Activated T-helper 17 cell treated with anti-CD3 and anti-CD28 coated beads, Interleukin-2, amount 50 U/mL, for 72 hours (primary cell): ENCODE results near the gene NEMP2. TPM values are rescaled to one million over a fixed set of nuclear protein-coding genes. Genes with fewer than 3 reads are reported as not detected.

ENCODE experiments used
- ATAC-seq: fragments of 150-1000 bp; cut with Tn5 transposase; replicated peaks from 2 replicates; pipeline ENCODE4 v1.10.0; 2021; ENCODE audit warnings: mild to moderate bottlenecking, moderate library complexity
- H3K27ac Mint-ChIP-seq: one replicate; pipeline ENCODE4 v1.8.0; 2022; ENCODE audit warnings: mixed read lengths
- H3K27me3 Mint-ChIP-seq: one replicate; pipeline ENCODE4 v1.8.0; 2022; ENCODE audit warnings: mixed read lengths
- H3K36me3 Mint-ChIP-seq: one replicate; pipeline ENCODE4 v1.8.0; 2022; ENCODE audit warnings: low read depth, mild to moderate bottlenecking, mixed read lengths
- H3K4me1 Mint-ChIP-seq: one replicate; pipeline ENCODE4 v1.8.0; 2022; ENCODE audit warnings: mixed read lengths
- H3K4me3 Mint-ChIP-seq: one replicate; pipeline ENCODE4 v1.8.0; 2022; ENCODE audit warnings: mild to moderate bottlenecking, mixed read lengths
- H3K9me3 Mint-ChIP-seq: one replicate; pipeline ENCODE4 v1.8.0; 2022; ENCODE audit warnings: mixed read lengths
- total RNA-seq, 2 donors: library from RNA; stranded (reverse); gene quantifications; one replicate each; pipeline ENCODE4 v1.2.3, GENCODE V29; 2022

Gene NEMP2
- total RNA-seq, 2 donors from 2014 or later, result 10.6 to 16.5 TPM

DNA sequence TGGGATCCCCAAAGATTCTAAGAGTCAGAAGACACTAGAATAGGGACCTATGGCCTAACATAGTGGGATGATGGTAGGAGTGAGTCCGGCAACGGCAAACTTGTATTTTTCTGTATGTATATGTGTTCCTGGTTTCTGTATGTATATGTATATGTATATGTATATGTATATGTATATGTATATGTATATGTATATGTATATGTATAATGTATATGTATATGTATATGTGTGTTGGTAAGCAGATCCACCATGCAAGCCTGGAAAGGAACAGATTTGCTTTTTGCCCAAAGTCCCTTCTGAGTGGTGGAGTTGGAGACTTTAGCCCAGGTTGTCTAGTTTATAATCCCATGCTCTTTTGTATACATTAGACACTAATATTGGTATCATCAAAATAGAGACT, 79.7 kb downstream of the NEMP2 start:
- ATAC-seq, result no peak
- Mint-ChIP-seq H3K27ac (no peak overlapping the region), H3K4me3 (no peak overlapping the region), H3K4me1 (peaks cover 21% of the 10 kb centered on the region), H3K27me3 (no peaks in the 10 kb centered on the region), H3K9me3 (peaks cover 3% of the 10 kb centered on the region), H3K36me3 (peaks cover 37% of the 10 kb centered on the region)

Other genes starting within 250 kb of the NEMP2 start
- gene HIBCH, start 214.9 kb downstream of the NEMP2 start, total RNA-seq, result 10 to 100 TPM; 31.3 to 44.9 TPM
- gene INPP1, start 191.1 kb downstream of the NEMP2 start, total RNA-seq, result 10 to 100 TPM; 13.2 to 15.5 TPM
- 10 to 100 TPM; 33.5 to 41.5 TPM for gene MFSD6, start 126.4 kb downstream of the NEMP2 start, total RNA-seq
- gene NAB1, start 114.4 kb upstream of the NEMP2 start, total RNA-seq, result 10 to 100 TPM; 35.6 to 44.7 TPM